GM19238 (cell line): Measurements from ENCODE around the gene NXPH4.
A peak's percentile ranks its signal among the peaks of the same experiment; 100 is the strongest.

Experiments used
- DNase-seq: peaks from one replicate; pipeline ENCODE4 v3.0.0; 2011; ENCODE audit warnings: low spot score; ENCODE audit not compliant: insufficient read length

The NXPH4 gene

GRCh38 chr12:57241402-57242310, 25.1 kb downstream of the NXPH4 start:
- no peak for DNase-seq

- DNase-seq: no peak
Measured at GRCh38 chr12:57242329-57242690, 25.7 kb downstream of the NXPH4 start.

GRCh38 chr12:57242691-57243454, 26.3 kb downstream of the NXPH4 start:
- peak; percentile 68 for DNase-seq

GRCh38 chr12:57243521-57244311, 27.1 kb downstream of the NXPH4 start:
- DNase-seq: peak; percentile 61

- no peak for DNase-seq
Measured at GRCh38 chr12:57244312-57244696, 27.7 kb downstream of the NXPH4 start.

GRCh38 chr12:57247041-57247440, 30.4 kb downstream of the NXPH4 start:
- DNase-seq: no peak

- DNase-seq: no peak
Measured at GRCh38 chr12:57248934-57249742, 32.5 kb downstream of the NXPH4 start.

GRCh38 chr12:57250541-57250940, 33.9 kb downstream of the NXPH4 start:
- no peak for DNase-seq

GRCh38 chr12:57250956-57251355, 34.4 kb downstream of the NXPH4 start, which contains the start of gene STAC3:
Gene STAC3 (minus strand): TSS chr12:57251187. CDS start chr12:57249636, 1,551 bp downstream.
- DNase-seq: no peak

GRCh38 chr12:57254506-57255280, 38.1 kb downstream of the NXPH4 start:
- no peak for DNase-seq

GRCh38 chr12:57255916-57256315, 39.3 kb downstream of the NXPH4 start:
- no peak for DNase-seq

- no peak for DNase-seq
Measured at GRCh38 chr12:57258977-57259970, 42.7 kb downstream of the NXPH4 start.

- DNase-seq: no peak
Measured at GRCh38 chr12:57260366-57260765, 43.8 kb downstream of the NXPH4 start.

- DNase-seq: no peak
Measured at GRCh38 chr12:57261428-57261865, 44.9 kb downstream of the NXPH4 start.

- no peak for DNase-seq
Measured at GRCh38 chr12:57262126-57262822, 45.7 kb downstream of the NXPH4 start.

- DNase-seq: no peak
Measured at GRCh38 chr12:57263096-57263495, 46.5 kb downstream of the NXPH4 start.

GRCh38 chr12:57266681-57267080, 50.1 kb downstream of the NXPH4 start:
- no peak for DNase-seq

GRCh38 chr12:57268264-57268663, 51.7 kb downstream of the NXPH4 start:
- no peak for DNase-seq
